Mucosa of stomach (tissue), 1 donor: ENCODE results near the gene ZNF791.
A peak's percentile ranks its signal among the peaks of the same experiment; 100 is the strongest.

ENCODE experiments used
- H3K27me3 ChIP-seq: one replicate; pipeline ENCODE4 v1.7.0; 2013; ENCODE audit warnings: mild to moderate bottlenecking, low read length; ENCODE audit not compliant: control insufficient read depth, insufficient read depth
- H3K36me3 ChIP-seq: one replicate; pipeline ENCODE4 v1.7.0; 2013; ENCODE audit warnings: low read length; ENCODE audit not compliant: control insufficient read depth, insufficient read depth
- H3K4me1 ChIP-seq: one replicate; pipeline ENCODE4 v1.7.0; 2013; ENCODE audit warnings: mild to moderate bottlenecking, low read length; ENCODE audit not compliant: control insufficient read depth, insufficient read depth
- H3K4me3 ChIP-seq: one replicate; pipeline ENCODE4 v1.7.0; 2013; ENCODE audit warnings: low read length
- H3K9ac ChIP-seq: one replicate; pipeline ENCODE4 v1.7.0; 2013; ENCODE audit warnings: mild to moderate bottlenecking, low read length, moderate library complexity
- H3K9me3 ChIP-seq: one replicate; pipeline ENCODE4 v1.7.0; 2013; ENCODE audit warnings: mild to moderate bottlenecking, low read length, moderate library complexity; ENCODE audit not compliant: control insufficient read depth
- donor health status: Pancreatic carcinoma.

ZNF791 gene

DNA sequence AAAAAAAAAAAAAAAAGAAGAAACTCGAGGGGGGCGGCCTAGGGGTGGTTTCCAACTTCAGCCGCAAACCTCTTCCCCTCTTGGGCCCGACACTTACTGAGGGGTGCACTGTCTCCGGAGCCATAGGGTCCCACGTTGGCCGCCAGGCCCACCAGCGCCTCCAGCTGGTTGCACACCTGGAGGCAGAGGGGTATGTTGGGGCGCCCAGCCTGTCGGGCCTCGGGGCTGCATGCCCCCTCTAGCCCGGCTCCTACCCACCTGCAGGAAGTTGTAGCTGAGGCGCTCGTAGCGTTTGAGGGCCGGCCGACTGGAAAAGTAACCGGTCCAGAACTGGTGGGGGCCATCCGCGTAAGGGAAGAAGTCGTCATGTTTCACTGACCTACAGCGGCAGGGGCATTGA is 47.2 kb downstream of the ZNF791 start:
- Histone ChIP-seq H3K9ac (no peak overlapping the region), H3K9me3 (no peaks in the 10 kb centered on the region), H3K36me3 (no peaks in the 10 kb centered on the region), H3K4me1 (no peaks in the 10 kb centered on the region), H3K4me3 (no peak overlapping the region), H3K27me3 (no peaks in the 10 kb centered on the region)

DNA sequence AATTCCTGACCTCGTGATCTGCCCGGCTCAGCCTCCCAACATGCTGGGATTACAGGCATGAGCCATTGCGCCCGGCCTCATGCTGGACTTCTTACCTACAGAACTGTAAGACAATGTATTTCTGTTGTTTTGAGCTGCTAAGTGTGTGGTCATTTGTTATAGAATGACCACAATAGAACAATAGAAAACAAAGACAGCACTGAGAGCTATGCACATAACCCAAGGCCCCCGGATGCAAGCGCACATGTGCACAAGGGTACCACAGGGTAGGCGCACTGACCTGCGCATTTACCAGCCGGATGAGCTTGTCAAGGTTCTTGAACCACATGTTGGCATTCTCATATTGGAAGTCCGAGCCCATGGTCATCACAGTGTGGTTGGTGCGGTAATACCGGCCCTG is 50.3 kb downstream of the ZNF791 start:
- Histone ChIP-seq H3K9me3 (no peaks in the 10 kb centered on the region), H3K4me3 (no peak overlapping the region), H3K4me1 (peaks cover 9% of the 10 kb centered on the region), H3K36me3 (no peaks in the 10 kb centered on the region), H3K27me3 (no peaks in the 10 kb centered on the region), H3K9ac (no peak overlapping the region)

DNA sequence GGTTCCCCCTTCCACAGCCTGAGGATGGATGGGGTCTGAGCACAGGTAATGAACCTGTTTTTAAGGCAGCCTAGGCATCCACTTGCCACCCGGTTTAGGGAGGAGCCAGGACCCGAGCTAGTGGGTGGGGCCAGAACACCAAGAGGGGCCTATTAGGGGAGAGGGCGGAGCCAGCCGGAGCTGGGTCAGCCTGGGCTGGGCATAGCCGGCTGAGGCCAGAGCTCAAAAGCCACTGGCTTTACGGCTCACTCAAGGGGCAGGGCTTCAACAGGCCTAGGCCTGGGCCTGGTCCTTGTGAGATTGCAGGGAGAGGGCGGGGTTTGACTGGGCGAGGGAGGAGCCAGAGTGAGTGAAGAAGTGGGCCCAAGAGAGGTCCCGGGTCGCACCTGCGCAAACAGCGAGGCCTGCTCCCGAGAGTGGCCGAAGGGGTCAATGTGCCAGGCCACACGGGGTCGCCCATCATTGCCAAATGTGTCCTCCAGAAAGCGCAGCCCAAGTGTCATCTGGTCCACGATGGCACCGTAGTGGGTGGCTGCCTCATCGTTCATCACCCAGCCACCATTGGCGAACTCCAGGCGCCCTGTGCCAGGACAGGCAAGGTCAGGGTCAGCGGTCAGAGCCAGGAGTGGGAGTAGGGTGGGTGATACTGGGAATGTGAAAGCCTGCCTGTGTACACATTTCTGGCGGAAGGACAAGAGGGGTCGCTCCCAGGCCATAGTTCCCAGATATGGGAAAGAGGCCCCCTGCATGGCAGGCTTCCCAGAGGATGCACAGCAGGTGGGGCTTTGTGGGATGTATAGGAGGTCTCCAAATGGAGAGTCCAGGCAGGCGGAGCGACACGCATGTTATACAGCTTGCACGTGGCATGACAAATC is 53.9 kb downstream of the ZNF791 start:
- Histone ChIP-seq H3K4me3 (no peak overlapping the region), H3K27me3 (no peaks in the 10 kb centered on the region), H3K36me3 (no peaks in the 10 kb centered on the region), H3K4me1 (peaks cover 29% of the 10 kb centered on the region), H3K9me3 (no peaks in the 10 kb centered on the region), H3K9ac (no peak overlapping the region)

DNA sequence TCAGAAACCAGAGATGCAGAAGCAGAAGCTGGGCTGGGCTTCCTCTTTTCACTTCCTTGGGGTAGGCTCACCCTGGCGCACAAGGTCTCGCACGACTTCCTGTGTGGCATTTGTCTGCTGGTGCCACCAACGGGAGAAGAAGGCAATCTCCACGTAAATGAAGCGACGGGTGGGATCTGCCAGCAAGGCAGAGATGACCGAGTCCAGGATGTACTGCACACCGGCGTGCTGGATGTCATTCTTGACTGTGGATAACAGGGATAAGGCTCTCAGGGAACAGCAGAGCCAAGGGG is 54.5 kb downstream of the ZNF791 start:
- Histone ChIP-seq H3K36me3 (no peaks in the 10 kb centered on the region), H3K9me3 (no peaks in the 10 kb centered on the region), H3K4me3 (no peak overlapping the region), H3K9ac (no peak overlapping the region), H3K27me3 (no peaks in the 10 kb centered on the region), H3K4me1 (peaks cover 34% of the 10 kb centered on the region)

DNA sequence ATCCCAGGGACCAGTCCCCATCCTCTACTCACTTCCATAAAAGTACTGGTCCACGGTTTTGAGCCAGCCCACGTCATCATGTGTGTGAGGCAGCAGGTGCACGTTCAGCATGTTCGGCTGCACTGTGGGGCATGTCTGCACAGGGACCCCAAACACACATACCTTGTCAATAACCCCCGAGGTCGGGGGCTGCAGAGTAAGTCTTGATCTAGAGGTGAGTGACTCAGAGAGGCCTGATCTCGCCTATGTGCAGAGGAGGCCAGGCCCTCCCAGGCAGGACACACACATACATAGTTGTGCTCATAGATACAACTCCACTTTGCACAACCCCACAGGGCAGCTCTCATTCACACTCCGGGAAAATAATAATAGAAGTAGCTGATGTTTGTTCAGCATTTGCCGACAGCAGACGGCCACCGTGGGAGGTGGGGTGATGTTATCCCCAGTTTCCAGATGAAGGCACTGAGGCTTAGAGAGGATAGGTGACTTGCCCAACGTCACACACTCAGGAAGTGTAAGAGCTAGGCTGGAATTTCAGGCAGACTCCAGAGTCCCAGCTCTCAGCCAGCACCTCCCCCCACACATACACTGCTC is 55.0 kb downstream of the ZNF791 start:
- Histone ChIP-seq H3K4me3 (peak overlapping the region; percentile 77), H3K9me3 (no peaks in the 10 kb centered on the region), H3K9ac (peak overlapping the region; percentile 77), H3K27me3 (no peaks in the 10 kb centered on the region), H3K36me3 (no peaks in the 10 kb centered on the region), H3K4me1 (peaks cover 40% of the 10 kb centered on the region)

DNA sequence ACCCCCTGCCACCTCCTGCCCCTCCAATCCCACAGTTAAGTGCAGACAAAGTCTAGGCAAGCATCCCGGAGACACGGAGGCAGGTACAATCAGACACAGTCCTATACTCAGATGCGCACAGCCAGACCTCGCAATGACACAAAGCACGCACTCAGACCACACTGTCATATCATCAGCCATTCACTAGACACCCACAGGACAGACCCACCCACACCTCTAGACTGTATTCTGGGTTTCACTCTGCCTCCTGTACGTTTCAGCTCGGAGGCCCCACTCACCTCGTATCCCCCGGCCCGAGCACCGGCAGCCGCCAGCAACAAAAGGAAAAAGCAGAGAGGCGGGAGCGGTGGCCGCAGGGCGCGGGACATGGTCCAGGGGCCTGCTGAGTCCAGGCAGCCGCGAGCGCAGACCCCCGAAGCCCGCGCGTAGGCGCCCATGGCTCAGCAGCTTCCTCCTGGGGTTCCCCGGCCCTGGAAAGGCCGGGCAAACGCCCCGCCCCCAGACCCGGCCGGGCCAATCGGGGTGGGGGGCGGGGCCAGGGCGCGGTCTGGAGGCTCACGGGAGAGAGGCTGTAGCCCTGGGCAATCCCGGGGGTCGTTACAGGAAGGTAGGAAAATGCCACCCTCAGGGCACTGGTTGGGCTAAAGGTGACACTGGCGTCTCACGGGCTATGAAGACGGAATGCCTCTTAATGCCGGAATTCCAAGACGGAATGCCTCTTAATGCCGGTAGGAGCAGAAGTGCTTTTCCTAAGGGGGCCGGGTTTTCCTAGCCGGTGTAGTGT is 55.7 kb downstream of the ZNF791 start, which contains the start of the genes MAN2B1 and WDR83:
Gene MAN2B1 (minus strand): TSS at position 478 of the 784 bp plus-strand sequence. CDS start 41 bp downstream, at position 437.
Gene WDR83 (plus strand): TSS at position 543 of the 784 bp plus-strand sequence. CDS start 2,984 bp downstream, outside the sequence.
- Histone ChIP-seq H3K9ac (peak within 1 kb of the TSS; percentile 77), H3K4me3 (peak within 1 kb of the TSS; percentile 77), H3K36me3 (no peaks in the 10 kb centered on the region), H3K9me3 (no peaks in the 10 kb centered on the region), H3K27me3 (no peaks in the 10 kb centered on the region), H3K4me1 (peaks cover 40% of the 10 kb centered on the region)

DNA sequence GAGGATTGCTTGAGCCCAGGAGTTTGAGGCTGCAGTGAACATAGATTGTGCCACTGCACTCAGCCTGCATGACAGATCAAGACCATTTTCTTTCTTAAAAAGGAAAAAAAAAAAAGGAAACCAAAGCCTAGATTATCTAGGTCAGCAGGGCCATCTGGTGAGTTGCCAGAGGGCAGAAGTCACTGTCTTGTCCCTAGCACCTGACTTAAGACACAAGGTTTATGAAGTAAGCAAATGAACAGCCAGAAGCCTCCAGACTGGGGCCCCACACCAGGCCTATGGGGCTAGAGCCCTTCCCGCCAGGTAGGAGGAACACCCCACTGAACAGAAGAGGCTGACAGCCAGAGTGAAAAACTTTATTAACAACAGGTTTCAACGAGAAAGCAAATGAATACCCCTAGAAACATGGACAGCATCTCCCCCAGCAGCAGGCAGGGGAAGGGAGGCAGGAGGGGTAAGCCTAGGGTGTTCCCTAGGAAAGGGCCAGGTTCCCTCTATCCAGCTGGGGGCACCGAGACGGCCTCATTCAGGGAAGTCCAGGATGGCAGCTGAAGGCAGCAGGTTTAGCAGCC is 57.1 kb downstream of the ZNF791 start:
- Histone ChIP-seq H3K4me1 (peaks cover 40% of the 10 kb centered on the region), H3K4me3 (no peak overlapping the region), H3K27me3 (no peaks in the 10 kb centered on the region), H3K36me3 (no peaks in the 10 kb centered on the region), H3K9me3 (no peaks in the 10 kb centered on the region), H3K9ac (peak overlapping the region; percentile 87)

DNA sequence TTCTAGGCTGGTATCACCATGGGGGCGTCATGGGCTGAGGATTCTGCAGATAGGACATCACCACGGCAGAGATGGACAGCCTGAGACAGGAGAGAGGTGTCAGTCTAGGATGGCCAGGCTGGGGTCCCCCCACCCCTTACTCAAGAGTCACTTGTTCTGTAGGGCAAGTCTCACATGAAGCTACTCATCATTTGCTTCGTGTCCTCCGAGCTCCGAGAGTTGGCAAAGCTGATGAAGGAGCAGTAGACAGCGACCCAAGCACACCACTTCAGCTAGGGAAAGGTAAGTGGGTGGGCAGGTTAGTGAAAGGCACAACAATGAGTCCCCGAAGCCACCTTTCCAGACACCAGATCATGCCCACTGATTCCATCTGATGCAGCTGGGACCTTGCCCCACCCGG is 57.6 kb downstream of the ZNF791 start:
- Histone ChIP-seq H3K36me3 (no peaks in the 10 kb centered on the region), H3K27me3 (no peaks in the 10 kb centered on the region), H3K4me3 (peak overlapping the region; percentile 94), H3K4me1 (peaks cover 40% of the 10 kb centered on the region), H3K9me3 (no peaks in the 10 kb centered on the region), H3K9ac (peak overlapping the region; percentile 87)

DNA sequence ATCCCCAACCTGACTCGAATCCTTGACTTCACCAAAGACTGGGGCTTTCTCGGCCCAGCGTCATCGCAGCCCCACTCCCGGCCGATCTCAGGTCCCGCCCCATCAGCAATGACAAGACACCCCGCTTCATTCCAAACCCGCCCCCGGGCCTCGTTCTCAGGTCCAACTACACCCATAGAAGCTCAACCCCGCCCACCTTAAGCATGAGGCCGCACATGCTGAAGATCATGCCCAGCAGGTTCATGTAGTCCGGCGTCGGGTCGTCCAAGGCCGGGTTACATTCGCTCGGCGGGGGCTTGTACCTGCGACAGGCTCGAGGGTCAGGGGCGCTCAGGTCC is 58.2 kb downstream of the ZNF791 start:
- Histone ChIP-seq H3K27me3 (no peaks in the 10 kb centered on the region), H3K4me1 (peaks cover 40% of the 10 kb centered on the region), H3K36me3 (no peaks in the 10 kb centered on the region)

DNA sequence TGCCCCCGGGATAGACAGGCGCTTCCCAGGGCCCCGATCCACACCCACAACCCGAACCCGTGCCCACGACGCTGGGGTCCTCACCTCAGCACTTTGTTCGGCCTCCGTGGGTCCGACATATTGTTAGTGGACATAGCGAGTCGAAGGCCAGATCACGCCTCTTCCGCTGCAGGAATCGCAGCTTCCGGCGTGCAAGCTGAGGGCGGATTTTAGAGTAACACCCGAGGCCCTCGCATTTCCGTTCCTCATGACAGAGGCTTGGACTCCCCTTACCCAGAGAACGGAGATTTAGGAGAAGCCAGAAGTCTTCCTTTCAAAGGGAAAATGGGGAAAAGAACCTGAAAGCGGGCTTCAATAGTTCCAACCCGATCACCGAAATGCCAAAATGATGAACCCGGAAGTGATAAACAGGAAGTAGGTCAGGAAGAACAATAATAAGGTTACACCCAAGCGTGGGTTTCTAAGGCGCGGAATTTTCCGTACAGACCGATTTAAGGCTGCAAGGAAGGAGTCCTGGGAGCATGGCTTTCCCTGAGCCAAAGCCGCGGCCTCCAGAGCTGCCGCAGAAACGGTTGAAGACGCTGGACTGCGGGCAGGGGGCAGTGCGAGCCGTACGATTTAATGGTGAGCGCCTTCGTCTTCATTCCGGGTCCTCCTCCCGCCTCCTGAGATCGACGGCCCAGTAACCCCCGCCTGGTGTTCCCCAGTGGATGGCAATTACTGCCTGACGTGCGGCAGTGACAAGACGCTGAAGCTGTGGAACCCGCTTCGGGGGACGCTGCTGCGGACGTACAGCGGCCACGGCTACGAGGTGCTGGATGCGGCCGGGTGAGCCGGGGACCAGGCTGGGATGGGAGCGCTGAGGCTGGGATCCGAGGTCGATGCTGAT is 58.8 kb downstream of the ZNF791 start:
- Histone ChIP-seq H3K27me3 (no peaks in the 10 kb centered on the region), H3K9ac (peak overlapping the region; percentile 87), H3K9me3 (no peaks in the 10 kb centered on the region), H3K36me3 (no peaks in the 10 kb centered on the region), H3K4me1 (peaks cover 40% of the 10 kb centered on the region), H3K4me3 (peak overlapping the region; percentile 94)

More for the DNA sequence above, 58.2 kb downstream of the ZNF791 start:
- H3K9me3 ChIP-seq: no peaks in the 10 kb centered on the region
- H3K4me3 ChIP-seq: peak overlapping the region; percentile 94
- peak overlapping the region; percentile 87 for H3K9ac ChIP-seq
